NB4 (cell line): ENCODE results near the gene RNF212.

Source experiments
- CTCF ChIP-seq: IDR thresholded peaks from one replicate; pipeline ENCODE4 v1.5.1; 2012; ENCODE audit warnings: low read depth, low read length
- MAX ChIP-seq: IDR thresholded peaks from 2 replicates; pipeline ENCODE4 v1.6.1; 2011; ENCODE audit warnings: low read depth, low read length
- POLR2A ChIP-seq: IDR thresholded peaks from 2 replicates; pipeline ENCODE4 v1.6.1; 2011; ENCODE audit warnings: mild to moderate bottlenecking; ENCODE audit not compliant: insufficient read length; ENCODE audit errors: extremely low read depth

- no peak for TF ChIP-seq CTCF
- no peak for TF ChIP-seq POLR2A
- TF ChIP-seq MAX, result no peak
Observed at GRCh38 chr4:1090465-1091440, 22.6 kb downstream of the RNF212 start.
